Right atrium auricular region (tissue), 2 donors: ENCODE measurements around the gene HBA1. TPM values are rescaled to one million over a fixed set of nuclear protein-coding genes. Genes with fewer than 3 reads are reported as not detected.

ENCODE experiments used
- DNase-seq: peaks from one replicate; pipeline ENCODE4 v3.0.0-alpha.2; 2019; ENCODE audit warnings: low spot score
- H3K27ac ChIP-seq, 2 donors: fragments of 200-600 bp; sonication (generic); 1 replicate in 1 of 2; 2 replicates in 1 of 2; pipeline ENCODE4 v1.5.1; 2016 to 2019
- H3K27me3 ChIP-seq, 2 donors: fragments of 200-600 bp; sonication (generic); one replicate each; pipeline versions ENCODE4 v1.5.1 to v1.6.0; 2017 to 2019
- H3K36me3 ChIP-seq: fragments of 200-600 bp; sonication (generic); one replicate; pipeline ENCODE4 v1.5.1; 2016
- H3K4me1 ChIP-seq, 2 donors: fragments of 200-600 bp; sonication (generic); one replicate each; pipeline versions ENCODE4 v1.5.1 to v1.6.0; 2017 to 2019
- H3K4me3 ChIP-seq, 2 donors: fragments of 200-600 bp; sonication (generic); 1 replicate in 1 of 2; 2 replicates in 1 of 2; pipeline ENCODE4 v1.5.1; 2017 to 2019; ENCODE audit warnings: mild to moderate bottlenecking in 1 of 2, moderate library complexity in 1 of 2
- H3K9me3 ChIP-seq, 2 donors: fragments of 200-600 bp; sonication (generic); one replicate each; pipeline ENCODE4 v1.5.1; 2019
- total RNA-seq, 2 donors: library from RNA; depleted of rRNA; stranded (reverse); fragments of >200 nt; gene quantifications; one replicate each; pipeline ENCODE4 v1.1.0, GENCODE V29; 2016
- TF ChIP-seq, protein P1 (sequence below), 2 donors: fragments of 200-600 bp; sonication (generic); IDR thresholded peaks; one replicate each; pipeline ENCODE4 v1.5.1; 2019; ENCODE audit warnings: antibody characterized with exemption in 2 of 2

The HBA1 gene
- total RNA-seq, 2 donors from 2014 or later = 1,094 to 1,137 TPM

DNA sequence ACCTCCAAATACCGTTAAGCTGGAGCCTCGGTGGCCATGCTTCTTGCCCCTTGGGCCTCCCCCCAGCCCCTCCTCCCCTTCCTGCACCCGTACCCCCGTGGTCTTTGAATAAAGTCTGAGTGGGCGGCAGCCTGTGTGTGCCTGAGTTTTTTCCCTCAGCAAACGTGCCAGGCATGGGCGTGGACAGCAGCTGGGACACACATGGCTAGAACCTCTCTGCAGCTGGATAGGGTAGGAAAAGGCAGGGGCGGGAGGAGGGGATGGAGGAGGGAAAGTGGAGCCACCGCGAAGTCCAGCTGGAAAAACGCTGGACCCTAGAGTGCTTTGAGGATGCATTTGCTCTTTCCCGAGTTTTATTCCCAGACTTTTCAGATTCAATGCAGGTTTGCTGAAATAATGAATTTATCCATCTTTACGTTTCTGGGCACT is 928 bp downstream of the HBA1 start:
- no peak for DNase-seq
- Histone ChIP-seq H3K27me3 (peaks cover 3 to 26% of the 10 kb centered on the region in 2 donors), H3K27ac (no peak overlapping the region)

GRCh38 chr16:177981-178667 is 1.6 kb downstream of the HBA1 start:
- DNase-seq = no peak
- Histone ChIP-seq H3K9me3 (no peaks in the 10 kb centered on the region), H3K27ac (no peak overlapping the region), H3K36me3 (no peaks in the 10 kb centered on the region), H3K27me3 (peaks cover 3 to 26% of the 10 kb centered on the region in 2 donors), H3K4me3 (no peak overlapping the region), H3K4me1 (peaks cover 0 to 28% of the 10 kb centered on the region in 2 donors)
- TF ChIP-seq, protein P1, sequence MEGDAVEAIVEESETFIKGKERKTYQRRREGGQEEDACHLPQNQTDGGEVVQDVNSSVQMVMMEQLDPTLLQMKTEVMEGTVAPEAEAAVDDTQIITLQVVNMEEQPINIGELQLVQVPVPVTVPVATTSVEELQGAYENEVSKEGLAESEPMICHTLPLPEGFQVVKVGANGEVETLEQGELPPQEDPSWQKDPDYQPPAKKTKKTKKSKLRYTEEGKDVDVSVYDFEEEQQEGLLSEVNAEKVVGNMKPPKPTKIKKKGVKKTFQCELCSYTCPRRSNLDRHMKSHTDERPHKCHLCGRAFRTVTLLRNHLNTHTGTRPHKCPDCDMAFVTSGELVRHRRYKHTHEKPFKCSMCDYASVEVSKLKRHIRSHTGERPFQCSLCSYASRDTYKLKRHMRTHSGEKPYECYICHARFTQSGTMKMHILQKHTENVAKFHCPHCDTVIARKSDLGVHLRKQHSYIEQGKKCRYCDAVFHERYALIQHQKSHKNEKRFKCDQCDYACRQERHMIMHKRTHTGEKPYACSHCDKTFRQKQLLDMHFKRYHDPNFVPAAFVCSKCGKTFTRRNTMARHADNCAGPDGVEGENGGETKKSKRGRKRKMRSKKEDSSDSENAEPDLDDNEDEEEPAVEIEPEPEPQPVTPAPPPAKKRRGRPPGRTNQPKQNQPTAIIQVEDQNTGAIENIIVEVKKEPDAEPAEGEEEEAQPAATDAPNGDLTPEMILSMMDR (IDR thresholded peaks at IDR 0.05) = no peak

More for the DNA sequence above, 928 bp downstream of the HBA1 start:
- no peaks in the 10 kb centered on the region for H3K36me3 ChIP-seq
- no peak overlapping the region for H3K4me3 ChIP-seq
- TF ChIP-seq, protein P1 (IDR thresholded peaks at IDR 0.05) = no peak
- H3K4me1 ChIP-seq = peaks cover 0 to 28% of the 10 kb centered on the region in 2 donors
- H3K9me3 ChIP-seq = no peaks in the 10 kb centered on the region

DNA sequence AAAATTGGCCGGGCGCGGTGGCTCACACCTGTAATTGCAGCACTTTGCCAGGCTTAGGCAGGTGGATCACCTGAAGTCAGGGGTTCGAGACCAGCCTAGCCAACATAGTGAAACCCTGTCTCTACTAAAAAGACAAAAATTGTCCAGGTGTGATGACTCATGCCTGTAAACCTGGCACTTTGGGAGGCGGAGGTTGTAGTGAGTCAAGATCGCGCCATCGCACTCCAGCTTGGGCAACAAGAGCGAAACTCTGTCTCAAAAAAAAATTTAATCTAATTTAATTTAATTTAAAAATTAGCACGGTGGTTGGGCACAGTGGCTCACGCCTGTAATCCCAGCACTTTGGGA is 2.2 kb downstream of the HBA1 start:
- no peaks in the 10 kb centered on the region for H3K36me3 ChIP-seq
- H3K27me3 ChIP-seq = peaks cover 3 to 26% of the 10 kb centered on the region in 2 donors
- no peak for DNase-seq
- peaks cover 0 to 28% of the 10 kb centered on the region in 2 donors for H3K4me1 ChIP-seq
- TF ChIP-seq, protein P1 (IDR thresholded peaks at IDR 0.05) = no peak
- no peak overlapping the region for H3K4me3 ChIP-seq
- H3K9me3 ChIP-seq = no peaks in the 10 kb centered on the region
- H3K27ac ChIP-seq = no peak overlapping the region

GRCh38 chr16:179211-180092 is 3.0 kb downstream of the HBA1 start:
- peaks cover 3 to 25% of the 10 kb centered on the region in 2 donors for H3K27me3 ChIP-seq
- H3K4me1 ChIP-seq = peaks cover 0 to 28% of the 10 kb centered on the region in 2 donors

GRCh38 chr16:180101-180675 is 3.7 kb downstream of the HBA1 start, which contains the start of gene HBQ1:
Gene HBQ1, plus strand, starts transcription at chr16:180459. Its CDS starts 28 bp downstream, at chr16:180487.
- peaks cover 0 to 28% of the 10 kb centered on the region in 2 donors for H3K4me1 ChIP-seq
- no peak within 1 kb of the TSS for H3K27ac ChIP-seq
- H3K4me3 ChIP-seq = peak within 1 kb of the TSS; percentile 0 to 43
- H3K36me3 ChIP-seq = no peaks in the 10 kb centered on the region
- TF ChIP-seq, protein P1 (IDR thresholded peaks at IDR 0.05) = peak; percentile 37 to 39
- DNase-seq = no peak
- H3K9me3 ChIP-seq = no peaks in the 10 kb centered on the region
- peaks cover 0 to 18% of the 10 kb centered on the region in 2 donors for H3K27me3 ChIP-seq

More at GRCh38 chr16:179211-180092, 3.0 kb downstream of the HBA1 start:
- TF ChIP-seq, protein P1 (IDR thresholded peaks at IDR 0.05) = no peak
- no peaks in the 10 kb centered on the region for H3K36me3 ChIP-seq
- no peak overlapping the region for H3K27ac ChIP-seq
- no peak overlapping the region for H3K4me3 ChIP-seq
- no peaks in the 10 kb centered on the region for H3K9me3 ChIP-seq
- no peak for DNase-seq
